HEK293 (cell line): ENCODE measurements around the gene MDM4.

ENCODE experiments used
- CTCF ChIP-seq: fragments of 450-650 bp; formaldehyde crosslinking; IDR thresholded peaks from 2 replicates; pipeline ENCODE4 v1.5.1; 2016; ENCODE audit warnings: missing biosample characterization, missing genetic modification characterization
- TRIM28 ChIP-seq: IDR thresholded peaks from 2 replicates; pipeline ENCODE4 v1.6.1; 2011; ENCODE audit warnings: low read length, control low read depth, borderline replicate concordance
- ZBTB49 ChIP-seq: fragments of 450-650 bp; formaldehyde crosslinking; IDR thresholded peaks from 2 replicates; pipeline ENCODE4 v1.5.1; 2016; ENCODE audit warnings: missing biosample characterization, missing genetic modification characterization, low read depth
- ZNF155 ChIP-seq: fragments of 450-650 bp; formaldehyde crosslinking; IDR thresholded peaks from 2 replicates; pipeline ENCODE4 v1.5.1; 2016; ENCODE audit warnings: missing biosample characterization, missing genetic modification characterization
- ZNF23 ChIP-seq: fragments of 450-650 bp; formaldehyde crosslinking; IDR thresholded peaks from 2 replicates; pipeline ENCODE4 v1.5.1; 2016; ENCODE audit warnings: missing biosample characterization, missing genetic modification characterization, borderline replicate concordance
- ZNF24 ChIP-seq: fragments of 450-650 bp; formaldehyde crosslinking; IDR thresholded peaks from 2 replicates; pipeline ENCODE4 v1.5.1; 2016; ENCODE audit warnings: missing biosample characterization, missing genetic modification characterization
- ZNF292 ChIP-seq: fragments of 450-650 bp; formaldehyde crosslinking; IDR thresholded peaks from 2 replicates; pipeline ENCODE4 v1.5.1; 2016; ENCODE audit warnings: low read depth, missing biosample characterization, missing genetic modification characterization, borderline replicate concordance
- ZNF48 ChIP-seq: fragments of 450-650 bp; formaldehyde crosslinking; IDR thresholded peaks from 2 replicates; pipeline ENCODE4 v1.5.1; 2016; ENCODE audit warnings: missing biosample characterization, missing genetic modification characterization
- ZSCAN23 ChIP-seq: fragments of 450-650 bp; formaldehyde crosslinking; IDR thresholded peaks from 2 replicates; pipeline ENCODE4 v1.5.1; 2016; ENCODE audit warnings: missing biosample characterization, missing genetic modification characterization

GRCh38 chr1:204494281-204495077, 21.7 kb upstream of the MDM4 start, which contains the start of gene PIK3C2B:
- TF ChIP-seq ZNF292 (tag by site-specific recombination) = no peak
- TF ChIP-seq ZNF48 = no peak
- TF ChIP-seq CTCF (tag by site-specific recombination) = peak; percentile 80; the same call in 1 of the 2 replicates
- no peak for TF ChIP-seq ZNF23 (tag by site-specific recombination)
- no peak for TF ChIP-seq ZBTB49 (tag by site-specific recombination)
- no peak for TF ChIP-seq TRIM28
- no peak for TF ChIP-seq ZSCAN23
- TF ChIP-seq ZNF155 = no peak
- TF ChIP-seq ZNF24 (tag by site-specific recombination) = no peak
